ENCODE measurements around the gene METAP2.

DNA sequence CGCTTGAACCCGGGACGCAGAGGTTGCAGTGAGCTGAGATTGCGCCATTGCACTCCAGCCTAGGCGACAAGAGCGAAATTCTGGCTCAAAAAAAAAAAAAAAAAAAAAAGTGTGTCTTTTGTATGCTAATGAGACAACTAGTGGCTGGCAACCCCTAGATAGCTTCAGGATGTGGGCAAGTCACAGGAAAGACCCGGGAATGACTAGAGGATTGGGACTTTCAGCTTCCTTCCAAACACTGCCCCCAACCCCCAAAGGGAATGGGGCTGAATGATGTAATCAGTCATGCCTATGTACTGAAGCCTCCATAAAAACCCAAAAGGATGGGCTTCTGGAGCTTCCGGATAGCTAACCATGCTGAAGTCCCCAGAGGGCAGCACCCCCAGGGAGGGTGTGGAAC is 48.7 kb downstream of the METAP2 start:
- TF ChIP-seq EZH2 (IDR thresholded peaks at IDR 0.05; ENCODE audit: insufficient read depth, poor library complexity, severe bottlenecking) (no peak), EZH2phosphoT487 (IDR thresholded peaks at IDR 0.05; ENCODE audit: insufficient read depth, low read depth) (no peak)

Measured in GM23248 (cell line).